Sigmoid colon (tissue), 4 donors: Measurements from ENCODE around the gene MAPT.

ENCODE experiments used
- CTCF ChIP-seq, 4 experiments: fragments of 450-650 bp in 3 of 4; fragments of 200-600 bp in 1 of 4; IDR thresholded peaks; one replicate each; pipeline ENCODE4 v1.5.1; 2016 to 2019; ENCODE audit warnings: antibody characterized with exemption in 4 of 4, mild to moderate bottlenecking in 3 of 4, moderate library complexity in 2 of 4
- POLR2A ChIP-seq, 2 donors: fragments of 450-650 bp; IDR thresholded peaks; one replicate each; pipeline ENCODE4 v1.6.1; 2016; ENCODE audit warnings: antibody characterized with exemption in 2 of 2, mild to moderate bottlenecking in 2 of 2, moderate library complexity in 2 of 2
- POLR2AphosphoS5 ChIP-seq, 4 donors: sonication (generic); formaldehyde crosslinking; IDR thresholded peaks; one replicate each; pipeline ENCODE4 v1.6.1; 2017; ENCODE audit warnings: antibody characterized with exemption in 4 of 4

DNA sequence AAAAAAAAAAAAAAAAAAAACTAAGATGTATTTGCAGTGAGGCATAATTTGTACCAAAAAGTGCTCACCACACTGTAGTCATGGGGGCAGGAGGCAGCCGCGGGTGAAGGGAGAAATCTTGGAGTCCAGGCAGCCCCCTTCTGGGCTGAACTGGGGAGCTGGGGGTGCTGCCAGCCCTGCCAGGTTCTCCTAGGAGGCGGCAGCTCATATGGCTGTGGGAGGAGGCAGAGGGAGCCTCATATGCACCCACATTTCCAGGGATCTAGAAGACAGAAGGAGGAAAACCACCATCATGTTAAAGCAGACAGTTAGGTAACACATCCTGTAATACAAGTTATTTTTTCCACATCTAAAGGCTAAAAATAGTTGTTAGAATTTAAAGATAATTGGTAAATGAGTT, 16.3 kb downstream of the MAPT start:
- TF ChIP-seq CTCF (IDR thresholded peaks at IDR 0.05): no peak
- TF ChIP-seq POLR2A (IDR thresholded peaks at IDR 0.05): no peak
- TF ChIP-seq POLR2AphosphoS5 (IDR thresholded peaks at IDR 0.05): no peak
